HepG2 (cell line): Measurements from ENCODE around the gene WIPF2. TPM values are rescaled to one million over a fixed set of nuclear protein-coding genes. Genes with fewer than 3 reads are reported as not detected.

Source experiments
- GLI4 ChIP-seq: sonication (generic); formaldehyde crosslinking; IDR thresholded peaks from 2 replicates; pipeline ENCODE4 v1.5.1; 2020; ENCODE audit warnings: missing genetic modification reagents, mild to moderate bottlenecking, moderate library complexity, borderline replicate concordance
- KAT8 ChIP-seq: IDR thresholded peaks from 2 replicates; pipeline ENCODE4 v1.6.1; 2016; ENCODE audit warnings: missing genetic modification reagents, missing compliant biosample characterization
- KDM2A ChIP-seq: sonication (generic); formaldehyde crosslinking; IDR thresholded peaks from 2 replicates; pipeline ENCODE4 v1.4.0; 2020; ENCODE audit warnings: low read depth, missing genetic modification reagents, borderline replicate concordance
- KLF13 ChIP-seq: sonication (generic); formaldehyde crosslinking; IDR thresholded peaks from 2 replicates; pipeline ENCODE4 v1.4.0; 2020; ENCODE audit warnings: mild to moderate bottlenecking, missing genetic modification reagents
- PPARG ChIP-seq: conservative IDR thresholded peaks from 2 replicates; pipeline ENCODE4 v1.6.1; 2016; ENCODE audit warnings: missing biosample characterization, missing genetic modification reagents
- PRDM4 ChIP-seq: sonication (generic); formaldehyde crosslinking; IDR thresholded peaks from 2 replicates; pipeline ENCODE4 v1.9.0; 2021; ENCODE audit warnings: missing genetic modification reagents, borderline replicate concordance
- ZNF263 ChIP-seq: sonication (generic); formaldehyde crosslinking; IDR thresholded peaks from 2 replicates; pipeline ENCODE4 v1.4.0; 2020; ENCODE audit warnings: missing genetic modification reagents
- ZNF44 ChIP-seq: sonication (generic); formaldehyde crosslinking; IDR thresholded peaks from 2 replicates; pipeline ENCODE4 v1.5.1; 2020; ENCODE audit warnings: mild to moderate bottlenecking, missing genetic modification reagents
- ZNF501 ChIP-seq: sonication (generic); formaldehyde crosslinking; IDR thresholded peaks from 2 replicates; pipeline ENCODE4 v1.5.1; 2020; ENCODE audit warnings: mild to moderate bottlenecking, moderate library complexity, missing genetic modification reagents
- ZNF557 ChIP-seq: sonication (generic); formaldehyde crosslinking; IDR thresholded peaks from 2 replicates; pipeline ENCODE4 v1.4.0; 2020; ENCODE audit warnings: missing genetic modification reagents
- ZNF678 ChIP-seq: sonication (generic); formaldehyde crosslinking; IDR thresholded peaks from 2 replicates; pipeline ENCODE4 v1.4.0; 2020; ENCODE audit warnings: mild to moderate bottlenecking, missing genetic modification reagents
- ZSCAN30 ChIP-seq: sonication (generic); formaldehyde crosslinking; IDR thresholded peaks from 2 replicates; pipeline ENCODE4 v1.5.0; 2020; ENCODE audit warnings: mild to moderate bottlenecking, missing genetic modification reagents
- polyA plus RNA-seq, 8 experiments: library from polyadenylated mRNA; depleted of rRNA in 3 of 8; stranded (reverse) in 7 of 8; unstranded in 1 of 8; fragments of >200 nt; fragmentation: Illumina TruSeq in 4 of 8; extraction: Trizol in 4 of 8; gene quantifications; 2 replicates each; pipeline versions ENCODE4 v1.2.1 to v1.2.3, GENCODE V29; 2011 to 2016; ENCODE audit warnings: low read depth in 4 of 8, missing spikeins in 1 of 8, mixed read lengths in 1 of 8; ENCODE audit not compliant: insufficient read depth in 1 of 8
- total RNA-seq, 5 experiments: library from RNA; depleted of rRNA; stranded (reverse); fragments of >200 nt; fragmentation: Illumina TruSeq; extraction: Trizol; gene quantifications; 2 replicates each; pipeline ENCODE4 v1.2.3, GENCODE V29; 2016; ENCODE audit warnings: low read depth in 1 of 5
- TF ChIP-seq, protein P1 (sequence below): sonication (generic); formaldehyde crosslinking; IDR thresholded peaks from 2 replicates; pipeline ENCODE4 v1.4.0; 2020; ENCODE audit warnings: missing genetic modification reagents, mild to moderate bottlenecking, borderline replicate concordance
- TF ChIP-seq, protein P2 (sequence below), 2 experiments: sonication (generic) in 1 of 2; formaldehyde crosslinking in 1 of 2; IDR thresholded peaks; 2 replicates each; pipeline versions ENCODE4 v1.4.0 to v1.6.1; 2016 to 2020; ENCODE audit warnings: borderline replicate concordance in 1 of 2, low read depth in 1 of 2, mild to moderate bottlenecking in 1 of 2, missing genetic modification reagents in 1 of 2
- TF ChIP-seq, protein P3 (sequence below): sonication (generic); formaldehyde crosslinking; IDR thresholded peaks from 2 replicates; pipeline ENCODE4 v1.4.0; 2020; ENCODE audit warnings: missing genetic modification reagents

WIPF2 gene
- total and polyA plus RNA-seq, 2 of the 13 experiments (the other 11 are each of a cell fraction or from before 2014, with no cell fraction given), result 7.2 to 10.8 TPM

DNA sequence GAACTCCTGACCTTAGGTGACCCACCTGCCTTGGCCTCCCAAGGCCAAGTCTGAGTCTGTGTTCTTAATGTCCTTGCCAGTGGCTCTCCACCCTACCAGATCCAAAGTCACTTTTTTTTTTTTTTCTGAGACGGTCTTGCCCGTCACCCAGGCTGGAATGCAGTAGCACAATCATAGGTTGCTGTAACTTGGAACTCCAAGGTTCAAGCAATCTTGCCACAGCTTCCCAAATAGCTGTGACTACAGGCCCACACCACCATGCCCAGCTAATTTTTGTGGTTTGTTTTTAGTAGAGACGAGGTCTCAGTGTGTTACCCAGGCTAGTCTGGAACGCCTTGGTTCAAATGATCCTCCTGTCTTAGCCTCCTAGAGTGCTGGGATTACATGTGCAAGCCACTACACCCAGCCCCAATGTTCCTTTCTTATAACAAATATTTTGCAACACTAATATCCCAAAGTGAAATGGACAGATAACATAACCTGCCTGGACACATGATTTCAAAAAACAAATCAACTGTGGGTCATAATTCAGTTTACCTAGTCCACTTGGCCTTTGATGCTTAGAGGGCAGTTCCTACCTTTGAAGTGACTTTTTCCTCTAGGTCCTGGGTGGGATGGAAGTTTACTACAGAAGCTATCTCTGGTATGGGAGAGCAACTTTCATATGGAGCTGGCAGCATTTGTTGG is 45.9 kb upstream of the WIPF2 start (continued):
- TF ChIP-seq, protein P1, sequence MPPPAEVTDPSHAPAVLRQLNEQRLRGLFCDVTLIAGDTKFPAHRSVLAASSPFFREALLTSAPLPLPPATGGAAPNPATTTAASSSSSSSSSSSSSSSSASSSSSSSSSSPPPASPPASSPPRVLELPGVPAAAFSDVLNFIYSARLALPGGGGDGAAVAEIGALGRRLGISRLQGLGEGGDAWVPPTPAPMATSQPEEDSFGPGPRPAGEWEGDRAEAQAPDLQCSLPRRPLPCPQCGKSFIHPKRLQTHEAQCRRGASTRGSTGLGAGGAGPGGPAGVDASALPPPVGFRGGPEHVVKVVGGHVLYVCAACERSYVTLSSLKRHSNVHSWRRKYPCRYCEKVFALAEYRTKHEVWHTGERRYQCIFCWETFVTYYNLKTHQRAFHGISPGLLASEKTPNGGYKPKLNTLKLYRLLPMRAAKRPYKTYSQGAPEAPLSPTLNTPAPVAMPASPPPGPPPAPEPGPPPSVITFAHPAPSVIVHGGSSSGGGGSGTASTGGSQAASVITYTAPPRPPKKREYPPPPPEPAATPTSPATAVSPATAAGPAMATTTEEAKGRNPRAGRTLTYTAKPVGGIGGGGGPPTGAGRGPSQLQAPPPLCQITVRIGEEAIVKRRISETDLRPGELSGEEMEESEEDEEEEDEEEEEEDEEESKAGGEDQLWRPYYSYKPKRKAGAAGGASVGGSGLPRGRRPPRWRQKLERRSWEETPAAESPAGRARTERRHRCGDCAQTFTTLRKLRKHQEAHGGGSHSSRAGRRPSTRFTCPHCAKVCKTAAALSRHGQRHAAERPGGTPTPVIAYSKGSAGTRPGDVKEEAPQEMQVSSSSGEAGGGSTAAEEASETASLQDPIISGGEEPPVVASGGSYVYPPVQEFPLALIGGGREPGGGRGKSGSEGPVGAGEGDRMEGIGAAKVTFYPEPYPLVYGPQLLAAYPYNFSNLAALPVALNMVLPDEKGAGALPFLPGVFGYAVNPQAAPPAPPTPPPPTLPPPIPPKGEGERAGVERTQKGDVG (CRISPR knock-in tag), result no peak
- peak; percentile 67; the same call in 1 of the 2 replicates for TF ChIP-seq PPARG
- TF ChIP-seq PRDM4 (CRISPR knock-in tag), result no peak
- no peak for TF ChIP-seq ZNF44
- no peak for TF ChIP-seq ZNF501 (CRISPR knock-in tag)
- TF ChIP-seq, protein P2, sequence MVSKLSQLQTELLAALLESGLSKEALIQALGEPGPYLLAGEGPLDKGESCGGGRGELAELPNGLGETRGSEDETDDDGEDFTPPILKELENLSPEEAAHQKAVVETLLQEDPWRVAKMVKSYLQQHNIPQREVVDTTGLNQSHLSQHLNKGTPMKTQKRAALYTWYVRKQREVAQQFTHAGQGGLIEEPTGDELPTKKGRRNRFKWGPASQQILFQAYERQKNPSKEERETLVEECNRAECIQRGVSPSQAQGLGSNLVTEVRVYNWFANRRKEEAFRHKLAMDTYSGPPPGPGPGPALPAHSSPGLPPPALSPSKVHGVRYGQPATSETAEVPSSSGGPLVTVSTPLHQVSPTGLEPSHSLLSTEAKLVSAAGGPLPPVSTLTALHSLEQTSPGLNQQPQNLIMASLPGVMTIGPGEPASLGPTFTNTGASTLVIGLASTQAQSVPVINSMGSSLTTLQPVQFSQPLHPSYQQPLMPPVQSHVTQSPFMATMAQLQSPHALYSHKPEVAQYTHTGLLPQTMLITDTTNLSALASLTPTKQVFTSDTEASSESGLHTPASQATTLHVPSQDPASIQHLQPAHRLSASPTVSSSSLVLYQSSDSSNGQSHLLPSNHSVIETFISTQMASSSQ (IDR thresholded peaks at IDR 0.05; ENCODE audit: low read depth), result 0 out of 2 replicates have a peak, but pooled peaks have one; percentile 32
- TF ChIP-seq, protein P2 (CRISPR knock-in tag; IDR thresholded peaks at IDR 0.05; ENCODE audit: borderline replicate concordance), result peak; percentile 25; the same call in 1 of the 2 replicates
- no peak for TF ChIP-seq GLI4 (CRISPR knock-in tag)
- TF ChIP-seq ZNF263 (CRISPR knock-in tag), result no peak
- no peak for TF ChIP-seq ZNF678 (CRISPR knock-in tag)
- no peak for TF ChIP-seq ZNF557 (CRISPR knock-in tag)
- no peak for TF ChIP-seq KDM2A (CRISPR knock-in tag)
- TF ChIP-seq, protein P3, sequence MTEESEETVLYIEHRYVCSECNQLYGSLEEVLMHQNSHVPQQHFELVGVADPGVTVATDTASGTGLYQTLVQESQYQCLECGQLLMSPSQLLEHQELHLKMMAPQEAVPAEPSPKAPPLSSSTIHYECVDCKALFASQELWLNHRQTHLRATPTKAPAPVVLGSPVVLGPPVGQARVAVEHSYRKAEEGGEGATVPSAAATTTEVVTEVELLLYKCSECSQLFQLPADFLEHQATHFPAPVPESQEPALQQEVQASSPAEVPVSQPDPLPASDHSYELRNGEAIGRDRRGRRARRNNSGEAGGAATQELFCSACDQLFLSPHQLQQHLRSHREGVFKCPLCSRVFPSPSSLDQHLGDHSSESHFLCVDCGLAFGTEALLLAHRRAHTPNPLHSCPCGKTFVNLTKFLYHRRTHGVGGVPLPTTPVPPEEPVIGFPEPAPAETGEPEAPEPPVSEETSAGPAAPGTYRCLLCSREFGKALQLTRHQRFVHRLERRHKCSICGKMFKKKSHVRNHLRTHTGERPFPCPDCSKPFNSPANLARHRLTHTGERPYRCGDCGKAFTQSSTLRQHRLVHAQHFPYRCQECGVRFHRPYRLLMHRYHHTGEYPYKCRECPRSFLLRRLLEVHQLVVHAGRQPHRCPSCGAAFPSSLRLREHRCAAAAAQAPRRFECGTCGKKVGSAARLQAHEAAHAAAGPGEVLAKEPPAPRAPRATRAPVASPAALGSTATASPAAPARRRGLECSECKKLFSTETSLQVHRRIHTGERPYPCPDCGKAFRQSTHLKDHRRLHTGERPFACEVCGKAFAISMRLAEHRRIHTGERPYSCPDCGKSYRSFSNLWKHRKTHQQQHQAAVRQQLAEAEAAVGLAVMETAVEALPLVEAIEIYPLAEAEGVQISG (CRISPR knock-in tag), result 0 out of 2 replicates have a peak, but pooled peaks have one; percentile 17
- TF ChIP-seq KLF13 (CRISPR knock-in tag), result no peak
- no peak for TF ChIP-seq ZSCAN30 (CRISPR knock-in tag)
- peak; percentile 64; the same call in 1 of the 2 replicates for TF ChIP-seq KAT8
